Measurements from ENCODE around the gene EEFSEC.

- TF ChIP-seq CTCF (optimal IDR thresholded peaks at IDR 0.05 in 1 of 3, IDR thresholded peaks at IDR 0.05 in 1 of 3, conservative IDR thresholded peaks at IDR 0.05 in 1 of 3; ENCODE audit: extremely low read depth in 1 of 3, insufficient read depth in 2 of 3, low read length in 3 of 3): no peak
- TF ChIP-seq EZH2 (IDR thresholded peaks at IDR 0.05; ENCODE audit: low read length): no peak
These were observed 263.4 kb downstream of the EEFSEC start for GRCh38 chr3:128416578-128417211.
